HG03108 (cell line): Measurements from ENCODE around the gene LGMN.
"Not testable (repeated sequence)": the region's sequence is repeated elsewhere in the genome, so short reads cannot be mapped to it uniquely, and the experiment has no call there.

Source experiments
- ATAC-seq: cut with Tn5 transposase; IDR thresholded peaks from one replicate; pipeline ENCODE4 v1.9.1; 2021; ENCODE audit warnings: moderate library complexity; ENCODE audit not compliant: unreplicated experiment

LGMN gene

GRCh38 chr14:92748259-92749016 lies at the start of gene LGMN:
Gene LGMN (minus strand): TSS chr14:92748627. CDS start chr14:92732786, 15,841 bp downstream.
- peak; percentile 81 for ATAC-seq

GRCh38 chr14:92794961-92795360 lies 46.5 kb upstream of the LGMN start:
- no peak for ATAC-seq

GRCh38 chr14:92794547-92794941 lies 46.1 kb upstream of the LGMN start:
- no peak for ATAC-seq

GRCh38 chr14:92793709-92794546 lies 45.5 kb upstream of the LGMN start, which contains the start of gene GOLGA5:
Gene GOLGA5 (plus strand): TSS chr14:92794305. CDS start chr14:92797438, 3,133 bp downstream.
- peak; percentile 95 for ATAC-seq

GRCh38 chr14:92792885-92793284 lies 44.5 kb upstream of the LGMN start:
- ATAC-seq = no peak

GRCh38 chr14:92789457-92790089 lies 41.1 kb upstream of the LGMN start:
- no peak for ATAC-seq

GRCh38 chr14:92787554-92787953 lies 39.1 kb upstream of the LGMN start:
- no peak for ATAC-seq

GRCh38 chr14:92786427-92786756 lies 38.0 kb upstream of the LGMN start:
- no peak for ATAC-seq

- ATAC-seq = no peak
Observed at GRCh38 chr14:92785667-92786426, 37.4 kb upstream of the LGMN start.

GRCh38 chr14:92783813-92784431 lies 35.5 kb upstream of the LGMN start:
- ATAC-seq = peak; percentile 56

- no peak for ATAC-seq
Observed at GRCh38 chr14:92781350-92781749, 32.9 kb upstream of the LGMN start.

- ATAC-seq = no peak
Observed at GRCh38 chr14:92780444-92781232, 32.2 kb upstream of the LGMN start.

GRCh38 chr14:92778868-92779565 lies 30.6 kb upstream of the LGMN start:
- ATAC-seq = not testable (repeated sequence)

- ATAC-seq = peak; percentile 93
Observed at GRCh38 chr14:92775292-92775691, 26.9 kb upstream of the LGMN start.

- no peak for ATAC-seq
Observed at GRCh38 chr14:92774572-92774971, 26.1 kb upstream of the LGMN start.

GRCh38 chr14:92770484-92770883 lies 22.1 kb upstream of the LGMN start:
- ATAC-seq = no peak

GRCh38 chr14:92768795-92769194 lies 20.4 kb upstream of the LGMN start:
- no peak for ATAC-seq

- ATAC-seq = peak; percentile 93
Observed at GRCh38 chr14:92768236-92768635, 19.8 kb upstream of the LGMN start.
